ENCODE data around the gene CENPB.

GRCh38 chr20:3751305-3751674 lies 35.2 kb downstream of the CENPB start:
- TF ChIP-seq POLR2A (IDR thresholded peaks at IDR 0.05; ENCODE audit: low read length) = no peak
- TF ChIP-seq GATA1 (IDR thresholded peaks at IDR 0.05; ENCODE audit: low read depth, low read length) = no peak

All from erythroblast (primary cell).